SK-N-MC (cell line): ENCODE measurements around the gene HES4.

Source experiments
- EZH2 ChIP-seq: fragments of 200-600 bp; sonication (generic); IDR thresholded peaks from one replicate; pipeline ENCODE4 v1.6.1; 2017; ENCODE audit warnings: antibody characterized with exemption
- FOXP2 ChIP-seq: optimal IDR thresholded peaks from 2 replicates; pipeline ENCODE3; 2011; ENCODE audit warnings: mild to moderate bottlenecking, moderate library complexity; ENCODE audit not compliant: insufficient read depth; ENCODE audit errors: extremely low read length, control extremely low read depth
- POLR2AphosphoS5 ChIP-seq: IDR thresholded peaks from 2 replicates; pipeline ENCODE4 v1.6.1; 2012; ENCODE audit warnings: mild to moderate bottlenecking, low read depth, low read length, borderline replicate concordance

GRCh38 chr1:950881-951280 is 49.0 kb downstream of the HES4 start:
- TF ChIP-seq EZH2 (no peak), POLR2AphosphoS5 (no peak), FOXP2 (no peak)
